ENCODE measurements around the gene SYT13. TPM values are rescaled to one million over a fixed set of nuclear protein-coding genes. Genes with fewer than 3 reads are reported as not detected.

Gene SYT13
- total RNA-seq, 1 donor from 2014 or later = 1.4 TPM

GRCh38 chr11:45210846-45211245 lies 75.3 kb downstream of the SYT13 start:
- Mint-ChIP-seq H3K9me3 (ENCODE audit: unreplicated experiment) (no peaks in the 10 kb centered on the region), H3K4me3 (ENCODE audit: unreplicated experiment) (no peak overlapping the region), H3K36me3 (ENCODE audit: low read depth, unreplicated experiment) (peaks cover 18% of the 10 kb centered on the region), H3K4me1 (ENCODE audit: unreplicated experiment) (peaks cover 36% of the 10 kb centered on the region), H3K27me3 (ENCODE audit: unreplicated experiment) (no peaks in the 10 kb centered on the region), H3K27ac (ENCODE audit: unreplicated experiment) (no peak overlapping the region)
- no peak for DNase-seq (ENCODE audit: low spot score)
- no peak for TF ChIP-seq CTCF (IDR thresholded peaks at IDR 0.05; ENCODE audit: unreplicated experiment)

GRCh38 chr11:45209891-45210699 lies 76.0 kb downstream of the SYT13 start:
- peak; percentile 71 for DNase-seq (ENCODE audit: low spot score)
- H3K27ac Mint-ChIP-seq (ENCODE audit: unreplicated experiment) = peak overlapping the region; percentile 42
- no peak for TF ChIP-seq CTCF (IDR thresholded peaks at IDR 0.05; ENCODE audit: unreplicated experiment)
- H3K36me3 Mint-ChIP-seq (ENCODE audit: low read depth, unreplicated experiment) = peaks cover 23% of the 10 kb centered on the region
- H3K9me3 Mint-ChIP-seq (ENCODE audit: unreplicated experiment) = no peaks in the 10 kb centered on the region
- H3K4me3 Mint-ChIP-seq (ENCODE audit: unreplicated experiment) = no peak overlapping the region
- H3K4me1 Mint-ChIP-seq (ENCODE audit: unreplicated experiment) = peaks cover 31% of the 10 kb centered on the region
- H3K27me3 Mint-ChIP-seq (ENCODE audit: unreplicated experiment) = peaks cover 5% of the 10 kb centered on the region

- H3K36me3 Mint-ChIP-seq (ENCODE audit: low read depth, unreplicated experiment) = peaks cover 23% of the 10 kb centered on the region
- no peak for TF ChIP-seq CTCF (IDR thresholded peaks at IDR 0.05; ENCODE audit: unreplicated experiment)
- peaks cover 26% of the 10 kb centered on the region for H3K4me1 Mint-ChIP-seq (ENCODE audit: unreplicated experiment)
- no peak overlapping the region for H3K27ac Mint-ChIP-seq (ENCODE audit: unreplicated experiment)
- H3K4me3 Mint-ChIP-seq (ENCODE audit: unreplicated experiment) = no peak overlapping the region
- no peaks in the 10 kb centered on the region for H3K9me3 Mint-ChIP-seq (ENCODE audit: unreplicated experiment)
- DNase-seq (ENCODE audit: low spot score) = no peak
- H3K27me3 Mint-ChIP-seq (ENCODE audit: unreplicated experiment) = peaks cover 5% of the 10 kb centered on the region
Measured at GRCh38 chr11:45209000-45209879, 76.9 kb downstream of the SYT13 start.

GRCh38 chr11:45208135-45208534 lies 78.0 kb downstream of the SYT13 start:
- H3K27ac Mint-ChIP-seq (ENCODE audit: unreplicated experiment) = no peak overlapping the region
- H3K36me3 Mint-ChIP-seq (ENCODE audit: low read depth, unreplicated experiment) = peaks cover 18% of the 10 kb centered on the region
- no peak for TF ChIP-seq CTCF (IDR thresholded peaks at IDR 0.05; ENCODE audit: unreplicated experiment)
- no peaks in the 10 kb centered on the region for H3K9me3 Mint-ChIP-seq (ENCODE audit: unreplicated experiment)
- H3K4me3 Mint-ChIP-seq (ENCODE audit: unreplicated experiment) = no peak overlapping the region
- H3K4me1 Mint-ChIP-seq (ENCODE audit: unreplicated experiment) = peaks cover 23% of the 10 kb centered on the region
- H3K27me3 Mint-ChIP-seq (ENCODE audit: unreplicated experiment) = peaks cover 7% of the 10 kb centered on the region
- no peak for DNase-seq (ENCODE audit: low spot score)
